GM12878 (cell line): ENCODE results near the gene AFF1. TPM values are rescaled to one million over a fixed set of nuclear protein-coding genes. Genes with fewer than 3 reads are reported as not detected.

Source experiments
- ATAC-seq: fragments of 200-7000 bp; cut with Tn5 transposase; 3 replicates; pipeline ENCODE4 v1.9.1; 2020; ENCODE audit warnings: mild to moderate bottlenecking, moderate library complexity
- BruUV-seq: library from RNA; stranded (reverse); fragments of 400-500 nt; replicated peaks from 2 replicates; lab custom pipeline; 2021; lab: Mats Ljungman, UMichigan
- CTCF ChIA-PET: fragments of 300-600 bp; sonication (Branson Sonifier 250); formaldehyde crosslinking; extraction: SDS; loops from one replicate; lab custom pipeline; 2021; ENCODE audit warnings: inconsistent platforms; lab: Yijun Ruan, JAX
- POLR2A ChIA-PET: fragments of 350-600 bp; formaldehyde crosslinking; extraction: SDS; loops from one replicate; lab custom pipeline; 2021; ENCODE audit warnings: inconsistent platforms; lab: Charles Lee
- RAD21 ChIA-PET: fragments of 300-600 bp; sonication (Branson Sonifier 250); formaldehyde crosslinking; loops from one replicate; lab custom pipeline; 2023; ENCODE audit warnings: antibody characterized with exemption; ENCODE audit not compliant: unreplicated experiment; lab: Charles Lee
- SMC1A ChIA-PET: fragments of 300-600 bp; sonication (Branson Sonifier 250); formaldehyde crosslinking; loops from one replicate; lab custom pipeline; 2023; ENCODE audit not compliant: unreplicated experiment, uncharacterized antibody; lab: Charles Lee
- DNase-seq: peaks from one replicate; pipeline ENCODE4 v3.0.0-alpha.2; 2011; ENCODE audit warnings: low read depth, low spot score
- FAIRE-seq: peaks from 3 replicates; lab custom pipeline; 2011; peaks lifted over from hg19 to GRCh38; lab: Jason Lieb, UNC
- H2AFZ ChIP-seq: 2 replicates; pipeline ENCODE4 v1.6.0; 2011; ENCODE audit warnings: low read depth, low read length, control low read depth; ENCODE audit not compliant: control insufficient read depth
- H3K27ac ChIP-seq: 2 replicates; pipeline ENCODE4 v1.5.1; 2011; ENCODE audit warnings: control low read depth; ENCODE audit not compliant: control insufficient read depth, insufficient read depth
- H3K27me3 ChIP-seq, 2 experiments: replicated peaks in 1 of 2; 2 replicates each; pipeline versions ENCODE4 v1.6.0 to v1.6.1; 2011; ENCODE audit warnings: low read length in 1 of 2; ENCODE audit not compliant: control insufficient read depth in 2 of 2, insufficient read depth in 2 of 2
- H3K36me3 ChIP-seq, 2 experiments: 2 replicates each; pipeline ENCODE4 v1.5.1; 2011; ENCODE audit warnings: low read length in 1 of 2; ENCODE audit not compliant: control insufficient read depth in 2 of 2, insufficient read depth in 2 of 2
- H3K4me1 ChIP-seq: 2 replicates; pipeline ENCODE4 v1.6.1; 2011; ENCODE audit warnings: mild to moderate bottlenecking, low read length, moderate library complexity, mixed read lengths; ENCODE audit not compliant: control insufficient read depth, insufficient read depth
- H3K4me2 ChIP-seq: 2 replicates; pipeline ENCODE4 v1.6.0; 2011; ENCODE audit warnings: control low read depth; ENCODE audit not compliant: control insufficient read depth, insufficient read depth
- H3K4me3 ChIP-seq: fragments of 200-600 bp; sonication (generic); 2 replicates; pipeline ENCODE4 v1.5.1; 2016
- H3K79me2 ChIP-seq: 2 replicates; pipeline ENCODE4 v1.6.0; 2011; ENCODE audit warnings: low read length; ENCODE audit not compliant: control insufficient read depth, insufficient read depth
- H3K9ac ChIP-seq: 2 replicates; pipeline ENCODE4 v1.8.0; 2011; ENCODE audit warnings: low read length, control low read depth, mixed read lengths; ENCODE audit not compliant: control insufficient read depth, insufficient read depth
- H3K9me3 ChIP-seq: replicated peaks from 3 replicates; pipeline ENCODE4 v1.5.1; 2011; ENCODE audit warnings: mild to moderate bottlenecking, low read length; ENCODE audit not compliant: control insufficient read depth, insufficient read depth
- H4K20me1 ChIP-seq: 2 replicates; pipeline ENCODE4 v1.6.0; 2011; ENCODE audit not compliant: control insufficient read depth, insufficient read depth
- BCL11A ChIP-seq: IDR thresholded peaks from 2 replicates; pipeline ENCODE4 v1.6.1; 2011; ENCODE audit warnings: low read depth, low read length
- BHLHE40 ChIP-seq, 2 experiments: fragments of 450-650 bp in 1 of 2; IDR thresholded peaks; 2 replicates each; pipeline ENCODE4 v1.6.1; 2011 to 2017; ENCODE audit warnings: low read depth in 2 of 2, borderline replicate concordance in 1 of 2, improper control_type of control experiment in 1 of 2, low read length in 1 of 2, mild to moderate bottlenecking in 1 of 2
- CBFB ChIP-seq: IDR thresholded peaks from 2 replicates; pipeline ENCODE4 v1.6.1; 2016; ENCODE audit warnings: antibody characterized with exemption, low read depth
- EP300 ChIP-seq, 2 experiments: fragments of 150-350 bp in 1 of 2; IDR thresholded peaks; 2 replicates each; pipeline ENCODE4 v1.6.1; 2011 to 2012; ENCODE audit warnings: low read depth in 2 of 2, low read length in 2 of 2, borderline replicate concordance in 1 of 2, improper control_type of control experiment in 1 of 2, inconsistent platforms in 1 of 2; ENCODE audit not compliant: control insufficient read depth in 1 of 2
- FOXM1 ChIP-seq: IDR thresholded peaks from 2 replicates; pipeline ENCODE4 v1.6.1; 2012; ENCODE audit warnings: low read depth, mild to moderate bottlenecking, inconsistent platforms, low read length, moderate library complexity
- MEF2A ChIP-seq: IDR thresholded peaks from 2 replicates; pipeline ENCODE4 v1.6.1; 2011; ENCODE audit warnings: low read depth, mild to moderate bottlenecking, low read length, moderate library complexity; ENCODE audit not compliant: insufficient read depth
- MTA2 ChIP-seq: fragments of 450-650 bp; IDR thresholded peaks from 2 replicates; pipeline ENCODE4 v1.6.1; 2016; ENCODE audit warnings: low read depth, mild to moderate bottlenecking, moderate library complexity
- NR2C1 ChIP-seq: fragments of 450-650 bp; IDR thresholded peaks from 2 replicates; pipeline ENCODE4 v1.6.1; 2017; ENCODE audit warnings: antibody characterized with exemption, mild to moderate bottlenecking, moderate library complexity
- POLR2AphosphoS5 ChIP-seq: IDR thresholded peaks from 2 replicates; pipeline ENCODE4 v1.6.1; 2011; ENCODE audit warnings: mild to moderate bottlenecking, low read length, inconsistent platforms
- RUNX3 ChIP-seq: IDR thresholded peaks from 2 replicates; pipeline ENCODE4 v1.6.1; 2012; ENCODE audit warnings: low read length, inconsistent platforms
- TAF1 ChIP-seq: IDR thresholded peaks from 2 replicates; pipeline ENCODE4 v1.6.1; 2011; ENCODE audit warnings: mild to moderate bottlenecking, low read depth, low read length, borderline replicate concordance
- TCF3 ChIP-seq: IDR thresholded peaks from 2 replicates; pipeline ENCODE4 v1.6.1; 2012; ENCODE audit warnings: low read depth, mild to moderate bottlenecking, low read length, borderline replicate concordance; ENCODE audit not compliant: insufficient read depth
- WRNIP1 ChIP-seq: IDR thresholded peaks from 2 replicates; pipeline ENCODE4 v1.6.1; 2011; ENCODE audit warnings: low read depth, low read length, improper control_type of control experiment, borderline replicate concordance
- ZNF24 ChIP-seq: fragments of 450-650 bp; IDR thresholded peaks from 2 replicates; pipeline ENCODE4 v1.6.1; 2017; ENCODE audit warnings: antibody characterized with exemption, mild to moderate bottlenecking
- ZNF592 ChIP-seq: fragments of 450-650 bp; IDR thresholded peaks from 2 replicates; pipeline ENCODE4 v1.6.1; 2017; ENCODE audit warnings: mild to moderate bottlenecking, moderate library complexity
- WGBS: methylation state at CpG from one replicate; pipeline ENCODE4 v1.1.6; 2016; ENCODE audit warnings: low lambda C conversion rate; ENCODE audit not compliant: insufficient replicate concordance, insufficient coverage; ENCODE audit errors: missing lambda C conversion rate; 5-methylcytosine and 5-hydroxymethylcytosine counted together
- in situ Hi-C: fragments of 300-500 bp; cut with MboI; formaldehyde crosslinking; loops from 9 replicates; pipeline ENCODE4 v1.14.3; 2018; ENCODE audit warnings: mixed read lengths
- intact Hi-C: fragments of 100-400 bp; cut with micrococcal nuclease; formaldehyde crosslinking; loops from one replicate; pipeline ENCODE4 v1.14.2; 2022; ENCODE audit not compliant: unreplicated experiment
- polyA plus RNA-seq, 11 experiments: library from polyadenylated mRNA; depleted of rRNA in 4 of 11; unstranded in 6 of 11; stranded (reverse) in 5 of 11; fragments of >200 nt; fragmentation: Nextera tagmentation in 4 of 11; fragmentation: Illumina TruSeq in 1 of 11; extraction: Ambion mirVana in 4 of 11; extraction: Trizol in 1 of 11; gene quantifications; 1 replicate in 1 of 11; 2 replicates in 10 of 11; pipeline versions ENCODE4 v1.2.1 to v1.2.3, GENCODE V29; 2011 to 2016; ENCODE audit warnings: inconsistent platforms in 2 of 11, missing spikeins in 2 of 11, low read depth in 1 of 11
- total RNA-seq, 4 experiments: library from RNA; depleted of rRNA in 3 of 4; stranded (reverse); fragments of >200 nt in 3 of 4; fragmentation: Illumina TruSeq in 1 of 4; extraction: Trizol in 1 of 4; gene quantifications; 2 replicates each; pipeline versions ENCODE4 v1.2.1 to v1.2.3, GENCODE V29; 2013 to 2021
- TF ChIP-seq, protein P1 (sequence below): IDR thresholded peaks from 2 replicates; pipeline ENCODE4 v1.6.1; 2012; ENCODE audit warnings: low read length, inconsistent platforms

Gene AFF1
- total and polyA plus RNA-seq, 10 of the 15 experiments (the other 5 are each of a cell fraction or from before 2014, with no cell fraction given) = 3.5 to 56.1 (median 21.5) TPM

DNA sequence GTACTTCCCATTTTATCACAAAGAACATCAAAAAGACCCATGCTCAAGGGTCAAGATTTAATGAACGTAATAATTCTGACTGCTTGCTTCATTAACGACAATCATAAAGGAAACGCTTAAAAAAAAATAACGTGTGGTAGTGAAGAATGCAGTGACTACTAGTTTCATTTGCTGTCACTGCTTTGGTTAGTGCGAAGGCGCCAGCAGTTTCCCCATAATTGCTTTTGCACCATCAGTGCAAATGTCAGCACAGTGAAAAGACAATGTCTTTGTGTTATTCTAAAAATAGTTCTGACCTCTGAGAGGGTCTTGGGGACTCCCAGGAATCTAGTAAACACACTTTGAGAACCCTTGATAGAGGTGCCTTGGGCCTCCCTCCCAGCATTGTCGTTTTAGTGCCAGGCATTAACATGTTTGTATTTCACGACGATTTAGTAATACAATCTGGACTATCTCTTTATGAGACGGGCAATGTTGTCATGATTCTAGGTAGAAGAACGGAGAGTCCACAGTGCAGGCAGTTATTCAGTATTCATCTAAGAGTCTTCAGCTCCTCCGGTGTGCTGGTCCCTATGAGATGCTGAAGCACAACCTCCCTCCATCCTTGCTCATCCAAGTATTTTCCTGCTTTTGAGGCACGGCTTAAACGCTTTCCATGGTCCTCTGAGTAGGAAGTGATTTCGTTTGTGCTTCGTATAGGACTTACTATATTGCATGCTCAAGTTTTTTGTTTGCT is 71.0 kb downstream of the AFF1 start:
- in situ Hi-C loops = loop anchor here (5.0 kb wide), 1 partner anchor 64 kb away; no protein-coding TSS in a partner anchor
- intact Hi-C loops = loop anchor here (1.0 to 10.0 kb wide), 9 partner anchors 21 to 511 kb away; partner anchors contain the start of gene KLHL8
- TF ChIP-seq, protein P1, sequence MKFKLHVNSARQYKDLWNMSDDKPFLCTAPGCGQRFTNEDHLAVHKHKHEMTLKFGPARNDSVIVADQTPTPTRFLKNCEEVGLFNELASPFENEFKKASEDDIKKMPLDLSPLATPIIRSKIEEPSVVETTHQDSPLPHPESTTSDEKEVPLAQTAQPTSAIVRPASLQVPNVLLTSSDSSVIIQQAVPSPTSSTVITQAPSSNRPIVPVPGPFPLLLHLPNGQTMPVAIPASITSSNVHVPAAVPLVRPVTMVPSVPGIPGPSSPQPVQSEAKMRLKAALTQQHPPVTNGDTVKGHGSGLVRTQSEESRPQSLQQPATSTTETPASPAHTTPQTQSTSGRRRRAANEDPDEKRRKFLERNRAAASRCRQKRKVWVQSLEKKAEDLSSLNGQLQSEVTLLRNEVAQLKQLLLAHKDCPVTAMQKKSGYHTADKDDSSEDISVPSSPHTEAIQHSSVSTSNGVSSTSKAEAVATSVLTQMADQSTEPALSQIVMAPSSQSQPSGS = peak; percentile 63
- TF ChIP-seq BCL11A (peak; percentile 74), TAF1 (peak; percentile 77; the same call in 1 of the 2 replicates), TCF3 (peak; percentile 22; the same call in 1 of the 2 replicates), NR2C1 (0 out of 2 replicates have a peak, but pooled peaks have one; percentile 11), BHLHE40 (IDR thresholded peaks at IDR 0.05; ENCODE audit: borderline replicate concordance in 1 of 2, low read depth in 2 of 2, low read length in 1 of 2) (peak; percentile 35 to 47; a peak in 1 of 4 replicates), MTA2 (peak; percentile 94), EP300 (IDR thresholded peaks at IDR 0.05; ENCODE audit: borderline replicate concordance in 1 of 2, control insufficient read depth in 1 of 2, low read depth in 2 of 2, low read length in 2 of 2) (peak in 1 of 2 experiments; percentile 85; a peak in 3 of 4 replicates), ZNF24 (peak; percentile 64; the same call in 1 of the 2 replicates), CBFB (no peak), FOXM1 (peak; percentile 12; the same call in 1 of the 2 replicates), POLR2AphosphoS5 (peak; percentile 35; the same call in 1 of the 2 replicates), RUNX3 (peak; percentile 73), MEF2A (0 out of 2 replicates have a peak, but pooled peaks have one; percentile 54), ZNF592 (peak; percentile 75; the same call in 1 of the 2 replicates), WRNIP1 (0 out of 2 replicates have a peak, but pooled peaks have one; percentile 11)

More for the DNA sequence above, 71.0 kb downstream of the AFF1 start:
- H3K27me3 ChIP-seq = no peaks in the 10 kb centered on the region
- peak overlapping the region; percentile 88 for H3K9ac ChIP-seq
- CTCF ChIA-PET = interaction anchor here (0.8 to 10.2 kb wide), 12 partner anchors 27 to 94 kb away, joined by 3 to 70 read pairs (median 4); partner anchors contain the start of gene AFF1
- H3K36me3 ChIP-seq = peaks cover 0 to 6% of the 10 kb centered on the region in 2 experiments; a peak in 1 of 4 replicates
- SMC1A ChIA-PET = interaction anchor here (0.7 to 12.8 kb wide), 26 partner anchors 8 to 90 kb away, joined by 3 to 268 read pairs (median 6); partner anchors contain the start of gene AFF1
- 2% methylated on average over 16 of the region's 16 CpGs for WGBS
- DNase-seq = peak; percentile 51
- no peak for FAIRE-seq
- H3K79me2 ChIP-seq = peaks cover 87% of the 10 kb centered on the region
- RAD21 ChIA-PET = interaction anchor here (0.6 to 11.5 kb wide), 18 partner anchors 12 to 215 kb away, joined by 3 to 267 read pairs (median 12); partner anchors contain the start of gene AFF1
- no peaks in the 10 kb centered on the region for H4K20me1 ChIP-seq
- peak; percentile 44 for ATAC-seq
- POLR2A ChIA-PET = interaction anchor here (0.6 to 6.9 kb wide), 16 partner anchors 8 to 98 kb away, joined by 3 to 123 read pairs (median 5); partner anchors contain the start of gene AFF1
- H2AFZ ChIP-seq = peak overlapping the region; percentile 25; the same call in 1 of the 2 replicates
- no TSS peak for BruUV-seq
- no peaks in the 10 kb centered on the region for H3K9me3 ChIP-seq
- H3K4me2 ChIP-seq = peak overlapping the region; percentile 93
- H3K4me1 ChIP-seq = peaks cover 17% of the 10 kb centered on the region
- H3K27ac ChIP-seq = peak overlapping the region; percentile 93
- H3K4me3 ChIP-seq = peak overlapping the region; percentile 78
